ENCODE data around the gene HECTD2. TPM values are rescaled to one million over a fixed set of nuclear protein-coding genes. Genes with fewer than 3 reads are reported as not detected.

Gene HECTD2
- total and polyA plus RNA-seq, 2 of the 8 experiments (the other 6 are each of a cell fraction or from before 2014, with no cell fraction given): 5.7 to 11.9 TPM

DNA sequence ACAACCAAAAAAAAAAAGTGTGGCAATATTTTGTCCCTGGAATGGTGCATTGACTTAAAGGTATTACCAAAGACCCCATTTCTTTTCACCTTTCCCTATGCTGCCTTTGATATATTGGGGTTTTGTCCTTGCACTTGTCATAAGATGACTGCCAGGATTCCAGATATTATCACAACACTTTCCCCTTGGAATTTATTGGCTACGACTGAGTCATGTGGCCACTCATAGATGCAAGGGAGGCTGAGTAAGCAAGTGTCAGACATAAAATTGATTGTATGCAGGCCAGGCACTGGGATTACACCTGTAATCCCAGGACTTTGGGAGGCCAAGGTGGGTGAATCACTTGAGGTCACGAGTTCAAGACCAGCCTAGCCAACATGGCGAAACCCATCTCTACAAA is 139.1 kb downstream of the HECTD2 start (continued):
- TF ChIP-seq SAP30 (IDR thresholded peaks at IDR 0.05; ENCODE audit: insufficient read depth, insufficient replicate concordance, low read length) (no peak), SP2 (IDR thresholded peaks at IDR 0.05; ENCODE audit: low read length) (no peak), SUZ12 (IDR thresholded peaks at IDR 0.05; ENCODE audit: low read length) (no peak), GABPA (IDR thresholded peaks at IDR 0.05; ENCODE audit: borderline replicate concordance, insufficient read depth, low read length) (no peak), ASH2L (IDR thresholded peaks at IDR 0.05; ENCODE audit: low read length) (no peak), KDM4A (IDR thresholded peaks at IDR 0.05; ENCODE audit: low read depth, low read length, severe bottlenecking) (no peak), EZH2 (IDR thresholded peaks at IDR 0.05; ENCODE audit: low read depth, low read length, severe bottlenecking) (no peak)

Measured in H1 (cell line).